HG02884 (cell line): ENCODE measurements around the gene PWP2.
"Not testable (repeated sequence)": the region's sequence is repeated elsewhere in the genome, so short reads cannot be mapped to it uniquely, and the experiment has no call there.

Source experiments
- ATAC-seq: cut with Tn5 transposase; IDR thresholded peaks from one replicate; pipeline ENCODE4 v1.9.1; 2021; ENCODE audit warnings: mild to moderate bottlenecking, moderate library complexity; ENCODE audit not compliant: unreplicated experiment

The PWP2 gene

GRCh38 chr21:44082648-44083440 lies 24.4 kb upstream of the PWP2 start:
- no peak for ATAC-seq

- ATAC-seq = no peak
These were observed 23.4 kb upstream of the PWP2 start for GRCh38 chr21:44083631-44084291.

- ATAC-seq = no peak
These were observed 22.5 kb upstream of the PWP2 start for GRCh38 chr21:44084496-44085241.

- ATAC-seq = no peak
These were observed 21.5 kb upstream of the PWP2 start for GRCh38 chr21:44085491-44086321.

- no peak for ATAC-seq
These were observed 20.4 kb upstream of the PWP2 start for GRCh38 chr21:44086636-44087425.

- no peak for ATAC-seq
These were observed 19.5 kb upstream of the PWP2 start for GRCh38 chr21:44087426-44088400.

- ATAC-seq = no peak
These were observed 18.8 kb upstream of the PWP2 start for GRCh38 chr21:44088401-44088780.

GRCh38 chr21:44089001-44089911 lies 17.9 kb upstream of the PWP2 start:
- ATAC-seq = no peak

- ATAC-seq = no peak
These were observed 16.9 kb upstream of the PWP2 start for GRCh38 chr21:44090325-44090724.

GRCh38 chr21:44092211-44092610 lies 15.0 kb upstream of the PWP2 start:
- ATAC-seq = no peak

GRCh38 chr21:44093761-44094160 lies 13.4 kb upstream of the PWP2 start:
- ATAC-seq = no peak

- no peak for ATAC-seq
These were observed 12.4 kb upstream of the PWP2 start for GRCh38 chr21:44094832-44095231.

- ATAC-seq = not testable (repeated sequence)
These were observed 8.7 kb upstream of the PWP2 start for GRCh38 chr21:44098507-44098906.

- not testable (repeated sequence) for ATAC-seq
These were observed 8.2 kb upstream of the PWP2 start for GRCh38 chr21:44098964-44099363.

GRCh38 chr21:44107589-44107988 lies 390 bp downstream of the PWP2 start:
- ATAC-seq = peak; percentile 3

GRCh38 chr21:44113702-44114371 lies 6.6 kb downstream of the PWP2 start:
- ATAC-seq = not testable (repeated sequence)

GRCh38 chr21:44122131-44122530 lies 14.9 kb downstream of the PWP2 start:
- ATAC-seq = not testable (repeated sequence)
